GM10266 (cell line): ENCODE data around the gene BABAM2.

ENCODE experiments used
- DNase-seq: peaks from one replicate; pipeline ENCODE4 v3.0.0; 2012; ENCODE audit errors: extremely low spot score
- TF ChIP-seq, protein P1 (sequence below): IDR thresholded peaks from 2 replicates; pipeline ENCODE4 v1.5.1; 2012; ENCODE audit warnings: mild to moderate bottlenecking, low read depth; ENCODE audit not compliant: control insufficient read depth, insufficient read depth; ENCODE audit errors: missing control alignments

BABAM2 gene

DNA sequence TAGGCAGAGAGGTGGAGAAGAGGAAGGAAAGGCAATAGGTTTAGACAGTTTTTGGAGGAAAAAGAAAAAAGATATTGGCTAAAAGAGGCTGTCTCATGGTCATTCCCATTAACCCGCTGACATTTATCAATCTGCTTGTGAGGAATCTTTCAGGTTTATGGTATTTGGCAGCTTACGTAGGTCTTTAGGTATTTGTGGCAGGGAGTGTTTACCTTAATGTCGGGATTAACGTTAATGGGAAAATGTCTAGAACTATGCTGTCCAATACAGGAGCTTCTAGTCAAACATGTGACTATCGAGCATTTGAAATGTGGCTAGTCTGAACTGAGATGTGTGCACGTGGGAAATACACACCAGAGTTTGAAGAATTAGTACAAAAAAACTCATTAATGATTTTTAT lies 144.2 kb downstream of the BABAM2 start:
- TF ChIP-seq, protein P1, sequence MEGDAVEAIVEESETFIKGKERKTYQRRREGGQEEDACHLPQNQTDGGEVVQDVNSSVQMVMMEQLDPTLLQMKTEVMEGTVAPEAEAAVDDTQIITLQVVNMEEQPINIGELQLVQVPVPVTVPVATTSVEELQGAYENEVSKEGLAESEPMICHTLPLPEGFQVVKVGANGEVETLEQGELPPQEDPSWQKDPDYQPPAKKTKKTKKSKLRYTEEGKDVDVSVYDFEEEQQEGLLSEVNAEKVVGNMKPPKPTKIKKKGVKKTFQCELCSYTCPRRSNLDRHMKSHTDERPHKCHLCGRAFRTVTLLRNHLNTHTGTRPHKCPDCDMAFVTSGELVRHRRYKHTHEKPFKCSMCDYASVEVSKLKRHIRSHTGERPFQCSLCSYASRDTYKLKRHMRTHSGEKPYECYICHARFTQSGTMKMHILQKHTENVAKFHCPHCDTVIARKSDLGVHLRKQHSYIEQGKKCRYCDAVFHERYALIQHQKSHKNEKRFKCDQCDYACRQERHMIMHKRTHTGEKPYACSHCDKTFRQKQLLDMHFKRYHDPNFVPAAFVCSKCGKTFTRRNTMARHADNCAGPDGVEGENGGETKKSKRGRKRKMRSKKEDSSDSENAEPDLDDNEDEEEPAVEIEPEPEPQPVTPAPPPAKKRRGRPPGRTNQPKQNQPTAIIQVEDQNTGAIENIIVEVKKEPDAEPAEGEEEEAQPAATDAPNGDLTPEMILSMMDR: no peak
- no peak for DNase-seq

DNA sequence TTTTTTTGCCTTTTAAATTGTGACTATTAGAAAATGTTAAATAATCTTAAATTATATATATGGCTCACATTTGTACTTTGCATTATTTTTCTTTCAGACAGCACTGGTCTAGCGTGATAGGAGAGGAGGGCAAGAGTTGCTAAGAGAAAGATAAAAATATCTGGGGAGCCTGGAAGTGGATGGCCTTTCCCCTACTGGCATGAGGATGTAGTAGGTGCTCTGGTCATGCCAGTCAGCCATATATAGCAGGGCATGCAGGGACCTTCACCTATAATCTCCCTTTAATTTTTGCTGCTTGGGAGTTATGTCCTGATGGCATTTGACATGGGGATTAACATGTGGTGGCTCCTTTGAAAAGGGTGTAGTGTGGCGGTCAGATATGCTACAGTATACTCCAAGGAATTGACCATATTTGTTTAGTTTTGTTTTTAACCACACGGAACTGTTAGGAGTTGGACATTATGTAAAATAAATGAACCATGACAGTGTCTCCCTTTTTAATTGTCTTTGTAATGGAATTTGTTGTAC lies 144.7 kb downstream of the BABAM2 start:
- TF ChIP-seq, protein P1: no peak

DNA sequence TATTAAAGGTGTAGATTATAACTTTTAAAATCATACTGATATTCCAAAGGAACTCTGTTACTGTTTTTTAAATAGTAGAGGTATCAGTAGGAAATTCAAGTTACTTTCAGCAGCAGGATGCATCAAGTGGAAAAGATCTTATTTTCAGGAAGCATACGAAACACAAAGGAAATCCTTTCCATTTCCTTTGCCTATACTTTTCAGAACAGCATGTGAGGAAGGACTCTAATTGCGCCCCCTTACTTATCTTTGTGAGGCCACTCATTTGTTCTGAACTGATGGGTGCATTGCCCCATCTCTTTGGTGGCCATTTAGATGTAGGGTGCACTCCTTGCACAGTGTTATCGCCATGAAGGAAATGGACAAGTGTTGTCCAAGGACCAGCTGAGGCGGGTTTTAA lies 145.3 kb downstream of the BABAM2 start:
- DNase-seq: no peak
- TF ChIP-seq, protein P1: no peak

More for the DNA sequence above, 144.7 kb downstream of the BABAM2 start:
- no peak for DNase-seq

DNA sequence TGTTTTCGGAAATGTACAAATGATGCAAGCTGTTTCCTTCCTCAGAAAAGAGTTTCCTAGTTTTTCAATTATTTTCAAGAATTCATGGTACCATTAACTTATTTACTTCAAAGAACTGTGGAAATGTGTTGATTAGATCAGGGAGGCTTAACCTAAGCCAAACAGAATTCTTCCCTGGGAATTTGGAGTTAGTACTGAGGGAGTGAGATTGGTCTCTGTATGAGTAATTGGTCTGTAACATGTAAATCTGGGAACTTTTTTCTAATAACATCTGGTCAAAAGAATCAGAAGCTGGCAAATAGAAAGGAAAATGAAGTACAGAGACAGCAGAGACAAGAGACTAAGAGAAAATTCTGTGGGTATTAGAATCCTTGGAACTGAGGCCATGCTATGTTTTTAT lies 145.8 kb downstream of the BABAM2 start:
- TF ChIP-seq, protein P1: no peak
- no peak for DNase-seq

DNA sequence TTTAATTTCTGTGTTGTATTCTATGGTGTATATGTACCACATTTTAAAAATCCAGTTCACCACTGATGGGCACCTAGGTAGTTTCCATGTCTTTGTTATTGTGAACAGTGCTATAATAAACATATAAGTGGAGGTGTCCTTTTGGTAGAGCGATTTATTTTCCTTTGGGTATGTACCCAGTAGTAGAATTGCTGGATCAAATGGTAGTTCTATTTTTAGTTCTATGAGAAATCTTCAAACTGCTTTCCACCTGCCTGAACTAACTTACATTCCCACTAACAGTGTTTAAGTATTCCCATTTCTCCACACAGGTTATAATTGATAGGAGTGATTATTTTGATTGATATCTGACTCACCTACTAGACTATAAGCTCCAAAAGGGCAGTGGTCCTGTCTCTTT lies 148.2 kb downstream of the BABAM2 start:
- TF ChIP-seq, protein P1: no peak
- no peak for DNase-seq

DNA sequence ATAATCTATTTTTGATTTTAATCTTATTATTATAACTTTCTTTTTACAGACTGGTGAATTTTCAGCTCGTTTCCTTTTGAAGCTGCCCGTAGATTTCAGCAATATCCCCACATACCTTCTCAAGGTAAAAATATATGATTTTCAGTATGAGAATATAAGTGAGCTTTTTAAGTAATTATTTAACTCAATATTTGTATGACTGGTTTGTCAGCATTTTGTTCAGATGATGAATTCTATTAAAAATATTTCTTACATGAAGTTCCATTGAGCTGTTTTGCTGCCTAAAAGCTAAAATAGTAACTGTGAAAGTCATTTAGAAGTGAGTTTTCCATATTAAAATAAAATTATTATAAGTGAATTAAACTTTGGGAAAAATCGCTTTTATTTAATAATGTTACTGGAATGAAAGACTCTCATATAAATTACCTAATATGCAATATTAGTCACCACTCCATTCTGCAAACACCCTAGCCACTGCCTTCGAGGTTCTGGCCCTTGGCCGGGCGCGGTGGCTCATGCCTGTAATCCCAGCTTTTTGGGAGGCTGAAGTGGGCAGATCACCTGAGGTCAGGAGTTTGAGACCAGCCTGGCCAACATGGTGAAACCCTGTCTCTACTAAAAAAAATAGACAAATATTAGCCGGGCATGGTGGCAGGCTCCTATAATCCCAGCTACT lies 155.3 kb downstream of the BABAM2 start:
- TF ChIP-seq, protein P1: no peak
- DNase-seq: no peak

DNA sequence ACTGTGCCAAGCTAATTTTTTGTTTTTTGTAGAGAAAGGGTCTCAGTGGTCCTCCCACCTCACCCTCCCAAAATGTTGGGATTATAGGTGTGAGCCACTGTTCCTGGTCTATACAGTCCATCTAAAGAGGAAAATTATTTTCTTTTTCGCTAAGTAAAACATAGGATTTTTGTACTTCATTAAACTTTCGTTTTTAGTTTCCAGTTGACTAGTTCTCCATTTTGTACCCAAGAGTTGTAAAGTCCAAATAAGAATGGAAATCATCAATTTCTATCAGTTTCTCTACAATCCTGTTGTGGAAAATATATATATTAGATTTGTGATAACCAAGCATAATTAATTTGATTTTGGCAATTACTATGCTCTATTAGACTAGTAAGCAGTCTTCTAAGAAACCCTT lies 156.4 kb downstream of the BABAM2 start:
- DNase-seq: no peak
- TF ChIP-seq, protein P1: no peak
